Fibroblast of pulmonary artery (primary cell): ENCODE data around the gene STMN3.
"Not testable (repeated sequence)": the region's sequence is repeated elsewhere in the genome, so short reads cannot be mapped to it uniquely, and the experiment has no call there.

Experiments used
- DNase-seq: peaks from one replicate; pipeline ENCODE4 v3.0.0-alpha.2; 2010; ENCODE audit warnings: low read depth
- H3K4me3 ChIP-seq: replicated peaks from 2 replicates; pipeline ENCODE4 v1.5.1; 2011; ENCODE audit warnings: low read depth, mild to moderate bottlenecking, control low read depth, low read length, moderate library complexity
- CTCF ChIP-seq: IDR thresholded peaks from 2 replicates; pipeline ENCODE4 v1.5.1; 2011; ENCODE audit warnings: mild to moderate bottlenecking, control low read depth, low read length, inconsistent platforms; ENCODE audit errors: missing control alignments

STMN3 gene

GRCh38 chr20:63672666-63673065 is 19.4 kb upstream of the STMN3 start:
- no peak for DNase-seq
- H3K4me3 ChIP-seq = no peak overlapping the region
- no peak for TF ChIP-seq CTCF

DNA sequence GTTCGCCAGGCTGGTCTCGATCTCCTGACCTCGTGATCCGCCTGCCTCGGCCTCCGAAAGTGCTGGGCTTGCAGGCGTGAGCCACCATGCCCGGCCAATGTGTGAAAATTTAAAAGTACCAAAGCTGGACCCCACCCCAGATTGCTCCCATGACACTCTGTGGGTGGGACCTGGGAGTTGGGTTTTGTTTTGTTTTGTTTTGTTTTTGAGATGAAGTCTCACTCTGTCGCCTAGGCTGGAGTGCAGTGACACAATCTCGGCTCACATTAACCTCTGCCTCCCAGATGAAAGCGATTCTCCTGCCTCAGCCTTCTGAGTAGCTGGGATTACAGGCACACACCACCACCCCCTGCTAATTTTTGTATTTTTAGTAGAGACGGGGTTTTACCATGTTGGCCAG is 18.5 kb upstream of the STMN3 start:
- not testable (repeated sequence) for DNase-seq, H3K4me3 ChIP-seq

- no peak for DNase-seq
- no peak overlapping the region for H3K4me3 ChIP-seq
- no peak for TF ChIP-seq CTCF
These were observed 15.1 kb upstream of the STMN3 start for GRCh38 chr20:63668351-63668750.

DNA sequence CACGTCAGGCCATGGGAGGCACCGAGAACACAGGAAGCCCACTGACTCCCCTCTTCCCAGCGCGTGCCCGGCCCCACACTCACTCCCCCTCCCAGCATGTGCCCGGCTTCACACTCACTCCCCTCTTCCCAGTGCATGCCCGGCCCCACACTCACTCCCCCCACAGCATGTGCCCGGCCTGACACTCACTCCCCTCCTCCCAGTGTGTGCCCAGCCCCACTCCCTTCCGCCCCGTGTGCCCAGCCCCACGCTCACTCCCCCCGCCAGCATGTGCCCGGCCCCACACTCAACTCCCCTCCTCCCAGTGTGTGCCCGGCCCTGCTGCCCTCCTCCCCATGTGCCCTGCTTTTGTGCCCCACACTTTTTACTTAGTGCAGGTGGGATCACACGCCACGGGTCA is 14.6 kb upstream of the STMN3 start:
- no peak overlapping the region for H3K4me3 ChIP-seq
- no peak for TF ChIP-seq CTCF
- no peak for DNase-seq

DNA sequence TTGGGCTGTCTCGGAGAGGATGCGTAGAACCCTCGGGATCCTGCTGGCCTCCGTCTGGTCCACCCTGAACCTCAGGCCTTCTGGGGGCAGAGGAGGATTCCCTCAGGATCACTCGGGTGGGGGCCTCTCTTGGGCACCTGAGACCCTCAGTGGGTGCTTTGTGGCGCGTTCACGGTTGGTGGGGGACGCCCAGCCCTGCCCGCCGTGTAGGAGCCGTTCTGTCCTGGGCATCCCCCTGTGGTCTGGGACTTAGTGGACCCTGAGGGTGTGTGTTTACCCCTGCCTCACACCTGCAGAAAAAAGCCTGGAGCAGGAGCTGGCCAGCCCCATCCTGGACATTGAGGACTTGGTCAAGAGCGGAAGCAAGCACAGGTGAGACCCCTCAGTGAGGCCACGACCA is 12.5 kb upstream of the STMN3 start:
- no peak for DNase-seq
- H3K4me3 ChIP-seq = no peak overlapping the region
- TF ChIP-seq CTCF = no peak

DNA sequence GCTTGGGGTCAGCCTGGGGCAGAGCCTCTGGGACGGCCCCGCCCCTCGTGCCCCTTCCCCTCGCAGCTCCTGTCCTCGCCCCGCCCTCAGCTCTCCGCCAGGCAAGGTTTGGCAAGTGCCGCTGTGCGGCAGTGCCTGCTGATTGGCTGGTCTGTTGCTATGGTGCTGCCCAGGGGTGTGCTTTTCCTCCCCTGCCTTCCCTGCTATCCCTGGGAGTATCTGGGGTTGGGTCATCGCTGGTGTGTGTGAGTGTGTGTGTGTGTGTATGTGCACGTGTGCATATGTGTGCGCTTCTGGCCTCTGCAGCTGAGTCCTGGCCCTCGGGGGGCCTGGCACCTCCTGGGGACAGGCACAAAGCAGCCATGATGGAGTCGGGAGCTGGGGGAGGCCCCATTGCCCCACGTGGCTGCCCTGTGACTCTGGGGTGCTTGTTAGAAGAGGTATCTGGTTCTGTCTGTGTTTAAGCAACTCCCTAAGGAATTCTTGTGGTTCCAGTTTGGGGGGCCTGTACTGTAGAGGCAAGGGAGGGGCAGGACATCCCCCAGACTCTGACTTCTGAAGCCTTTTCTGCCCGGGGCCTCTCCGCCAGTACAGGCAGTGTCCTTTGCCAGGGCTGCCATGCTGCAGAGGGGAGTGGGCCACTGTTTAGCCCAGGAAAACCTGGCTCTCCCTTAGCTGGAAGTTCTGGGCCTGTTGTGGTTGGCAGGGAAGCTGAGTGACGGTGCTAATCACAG is 11.8 kb upstream of the STMN3 start:
- peak; percentile 42 for DNase-seq
- no peak for TF ChIP-seq CTCF
- no peak overlapping the region for H3K4me3 ChIP-seq

DNA sequence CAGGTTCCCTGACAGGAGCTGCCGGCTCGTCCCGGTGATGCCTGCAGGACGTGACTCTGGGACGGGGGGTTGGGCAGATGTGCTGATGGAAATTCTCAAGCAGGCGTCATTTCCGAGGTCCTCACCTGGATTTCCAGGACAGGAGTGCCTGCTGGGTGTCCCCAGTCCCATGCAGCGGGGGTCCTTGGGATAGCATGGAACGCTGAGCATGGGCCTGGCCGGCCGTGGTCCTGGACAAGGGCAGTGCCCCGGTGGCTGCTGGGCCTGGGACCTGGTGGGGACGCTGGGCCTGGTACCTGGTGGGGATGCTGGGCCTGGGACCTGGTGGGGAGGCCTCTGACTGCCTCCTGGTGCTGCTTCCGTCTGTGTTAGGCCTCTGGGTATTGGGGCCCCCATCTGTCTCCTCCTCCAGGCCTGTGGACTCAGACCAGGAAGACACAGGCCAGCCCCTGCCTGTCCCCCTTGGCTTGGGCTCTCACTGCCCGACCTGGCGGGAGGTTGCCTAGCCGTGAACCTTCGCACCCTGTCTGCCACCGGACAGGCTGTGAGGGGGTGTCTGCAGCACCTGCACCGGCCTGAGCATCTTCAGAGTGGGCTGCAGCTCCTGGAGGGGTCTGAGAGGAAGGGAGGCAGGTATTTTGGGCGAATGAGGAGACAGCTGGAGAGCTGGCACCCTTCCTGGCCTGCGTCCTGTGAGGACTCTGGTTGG is 11.1 kb upstream of the STMN3 start:
- no peak for TF ChIP-seq CTCF
- no peak overlapping the region for H3K4me3 ChIP-seq
- DNase-seq = no peak
